ENCODE results near the gene GTPBP1.

The GTPBP1 gene

GRCh38 chr22:38705235-38706100, at the start of gene GTPBP1:
Gene GTPBP1, plus strand, starts transcription at chr22:38705944. Its CDS starts 12 bp downstream, at chr22:38705956.
- DNase-seq (ENCODE audit: low read depth in 2 of 3, low spot score in 1 of 3) = peak; percentile 94 to 99 (median 96)

GRCh38 chr22:38656256-38657044, 49.3 kb upstream of the GTPBP1 start, which contains the start of the genes CBY1 and FAM227A:
Gene CBY1, plus strand, starts transcription at chr22:38656638. Its CDS starts 11,417 bp downstream, at chr22:38668055.
Gene FAM227A, minus strand, starts transcription at chr22:38656392. Its CDS starts 6,224 bp downstream, at chr22:38650168.
- peak; percentile 67 to 84 (median 79) for DNase-seq (ENCODE audit: low read depth in 2 of 3, low spot score in 1 of 3)

DNA sequence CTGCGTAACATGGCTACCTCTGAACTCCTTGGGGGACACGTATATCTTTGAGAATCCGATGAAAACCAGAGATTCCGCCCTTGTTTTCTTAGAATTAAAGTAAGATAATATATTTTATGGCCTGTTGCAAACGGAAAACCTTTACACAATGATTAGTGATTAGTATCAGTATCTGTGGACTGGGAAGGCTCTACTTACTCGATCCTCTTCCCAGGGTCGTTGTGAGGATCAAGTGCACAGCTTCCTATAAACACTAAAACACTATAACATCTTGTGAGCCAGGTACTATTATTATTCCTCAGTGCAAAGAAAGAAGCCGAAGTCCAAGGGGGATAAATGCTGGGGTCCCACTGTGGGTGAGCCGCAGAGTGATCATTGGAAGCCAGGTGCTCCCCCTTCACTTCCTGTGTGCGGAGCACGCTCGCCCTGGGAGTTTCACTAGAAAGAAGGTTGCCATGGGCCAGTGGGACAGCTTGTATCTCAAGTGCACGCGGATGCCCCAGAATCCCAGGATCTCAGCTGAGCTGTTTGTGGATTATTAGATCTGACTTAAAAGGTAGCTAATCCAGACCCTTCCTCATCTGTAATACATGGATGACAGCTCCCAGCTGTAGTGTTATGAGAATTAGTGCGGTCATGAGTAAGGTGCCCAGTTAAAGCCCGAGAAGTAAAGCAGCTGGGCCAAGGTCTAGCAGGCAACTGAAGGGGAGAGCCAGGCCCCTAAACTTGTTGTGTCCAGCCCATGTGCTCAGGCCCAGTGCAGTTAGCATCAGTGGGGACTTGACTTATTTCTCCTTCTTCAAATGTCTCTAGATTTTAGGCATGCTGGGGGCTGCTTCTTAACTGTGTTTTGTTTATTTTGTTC, 48.5 kb upstream of the GTPBP1 start:
- peak in 2 of 3 donors; percentile 25 to 30 for DNase-seq (ENCODE audit: low read depth in 2 of 3, low spot score in 1 of 3)

GRCh38 chr22:38674888-38675287, 30.9 kb upstream of the GTPBP1 start:
- no peak for DNase-seq (ENCODE audit: low read depth in 2 of 3, low spot score in 1 of 3)

GRCh38 chr22:38675833-38676232, 29.9 kb upstream of the GTPBP1 start:
- no peak for DNase-seq (ENCODE audit: low read depth in 2 of 3, low spot score in 1 of 3)

DNA sequence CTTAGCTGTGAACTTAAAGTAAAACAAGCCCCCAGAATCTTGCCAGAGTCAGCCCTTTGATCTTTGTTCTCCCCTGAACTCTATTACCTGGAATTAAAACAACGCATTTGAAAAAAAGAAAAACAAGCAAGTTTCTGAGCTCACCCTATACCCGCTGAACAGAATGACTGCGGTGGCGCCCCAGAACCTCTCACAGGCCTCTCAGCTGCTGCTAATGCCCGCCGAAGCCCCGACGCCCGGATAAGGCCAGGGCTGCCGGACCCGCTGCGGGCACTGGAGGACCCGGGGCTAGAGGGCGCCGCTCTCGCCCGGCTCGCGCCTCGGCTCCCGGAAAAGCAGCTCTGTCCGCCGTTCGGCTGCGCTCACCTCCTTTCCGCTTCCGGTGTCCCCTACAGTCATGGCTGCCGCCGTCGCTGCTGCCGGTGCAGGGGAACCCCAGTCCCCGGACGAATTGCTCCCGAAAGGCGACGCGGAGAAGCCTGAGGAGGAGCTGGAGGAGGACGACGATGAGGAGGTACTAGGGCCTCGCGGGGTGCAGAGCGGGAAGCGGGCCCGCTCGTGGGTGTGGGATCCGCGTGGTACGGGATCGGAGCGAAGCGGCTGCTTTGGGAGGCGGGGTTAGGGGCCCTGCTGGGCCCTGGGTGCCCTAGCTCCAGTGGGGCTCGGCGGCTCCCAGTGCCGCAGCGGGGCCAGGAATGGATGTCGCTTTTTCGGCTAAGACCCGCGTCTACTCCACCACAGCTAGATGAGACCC, 24.0 kb upstream of the GTPBP1 start, which contains the start of gene TOMM22:
TSS of gene TOMM22 (plus strand) at position 376 of the 754 bp plus-strand sequence. CDS start at position 398, 22 bp downstream.
- DNase-seq (ENCODE audit: low read depth in 2 of 3, low spot score in 1 of 3) = peak; percentile 74 to 82 (median 77)

GRCh38 chr22:38684895-38685294, 20.8 kb upstream of the GTPBP1 start:
- no peak for DNase-seq (ENCODE audit: low read depth in 2 of 3, low spot score in 1 of 3)

DNA sequence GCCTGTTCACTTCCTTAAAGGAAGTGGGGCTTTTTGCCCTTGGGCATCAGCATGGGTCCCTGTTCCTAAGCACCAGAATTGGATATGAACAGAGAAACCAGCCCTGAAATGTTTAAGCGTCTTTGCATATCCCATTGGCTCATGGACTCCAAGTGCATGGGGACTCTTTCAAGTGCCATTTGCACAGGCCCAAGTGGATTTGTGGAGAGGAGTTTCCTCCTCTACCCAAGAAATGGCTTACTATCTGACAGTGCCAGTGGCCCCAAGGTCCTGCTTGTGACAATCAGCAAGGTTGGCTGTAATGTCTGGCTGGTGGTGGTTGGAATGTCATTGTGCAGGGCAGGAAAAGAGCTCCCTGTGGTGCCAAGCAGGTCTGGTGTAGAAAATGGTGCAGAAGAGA, 20.0 kb upstream of the GTPBP1 start:
- no peak for DNase-seq (ENCODE audit: low read depth in 2 of 3, low spot score in 1 of 3)

DNA sequence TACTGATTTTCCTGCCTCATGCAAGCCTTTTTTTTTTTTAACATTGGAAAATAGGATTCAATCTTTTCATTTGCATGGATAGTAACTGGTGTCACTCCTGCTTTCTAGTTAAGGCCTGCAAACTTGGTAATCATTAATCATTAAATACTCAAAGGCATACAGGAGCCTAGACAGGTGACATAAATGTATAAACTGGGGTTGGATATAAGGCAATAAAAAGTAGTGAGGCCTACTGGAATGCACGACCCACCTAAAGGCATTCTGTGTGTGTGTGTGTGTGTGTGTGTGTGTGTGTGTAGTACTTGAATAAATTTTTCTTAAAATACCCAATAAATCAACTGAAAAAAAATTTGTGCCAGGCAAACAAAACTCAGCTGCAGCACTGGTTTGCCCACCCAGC, 16.1 kb upstream of the GTPBP1 start:
- no peak for DNase-seq (ENCODE audit: low read depth in 2 of 3, low spot score in 1 of 3)

DNA sequence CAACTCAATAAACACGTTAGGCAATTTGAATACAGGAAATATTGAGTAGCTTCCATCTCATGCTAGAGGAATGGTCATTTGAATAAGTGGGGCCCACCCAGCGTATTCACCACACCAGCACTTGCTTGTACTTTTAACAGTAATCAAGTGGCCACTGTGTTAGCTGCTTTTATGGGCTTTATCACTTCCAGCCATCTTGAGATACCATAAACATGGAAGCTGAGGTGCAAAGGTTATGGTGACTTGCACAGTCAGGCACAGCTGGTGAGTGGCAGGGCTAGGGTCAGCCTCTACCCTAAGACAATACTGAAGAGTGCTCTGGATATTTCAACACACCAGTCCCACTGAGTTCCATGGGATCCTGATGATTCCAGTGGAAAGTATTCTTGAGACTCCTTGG, 11.7 kb upstream of the GTPBP1 start:
- DNase-seq (ENCODE audit: low read depth in 2 of 3, low spot score in 1 of 3) = no peak

- DNase-seq (ENCODE audit: low read depth in 2 of 3, low spot score in 1 of 3) = no peak
Measured at GRCh38 chr22:38694940-38695339, 10.8 kb upstream of the GTPBP1 start.

DNA sequence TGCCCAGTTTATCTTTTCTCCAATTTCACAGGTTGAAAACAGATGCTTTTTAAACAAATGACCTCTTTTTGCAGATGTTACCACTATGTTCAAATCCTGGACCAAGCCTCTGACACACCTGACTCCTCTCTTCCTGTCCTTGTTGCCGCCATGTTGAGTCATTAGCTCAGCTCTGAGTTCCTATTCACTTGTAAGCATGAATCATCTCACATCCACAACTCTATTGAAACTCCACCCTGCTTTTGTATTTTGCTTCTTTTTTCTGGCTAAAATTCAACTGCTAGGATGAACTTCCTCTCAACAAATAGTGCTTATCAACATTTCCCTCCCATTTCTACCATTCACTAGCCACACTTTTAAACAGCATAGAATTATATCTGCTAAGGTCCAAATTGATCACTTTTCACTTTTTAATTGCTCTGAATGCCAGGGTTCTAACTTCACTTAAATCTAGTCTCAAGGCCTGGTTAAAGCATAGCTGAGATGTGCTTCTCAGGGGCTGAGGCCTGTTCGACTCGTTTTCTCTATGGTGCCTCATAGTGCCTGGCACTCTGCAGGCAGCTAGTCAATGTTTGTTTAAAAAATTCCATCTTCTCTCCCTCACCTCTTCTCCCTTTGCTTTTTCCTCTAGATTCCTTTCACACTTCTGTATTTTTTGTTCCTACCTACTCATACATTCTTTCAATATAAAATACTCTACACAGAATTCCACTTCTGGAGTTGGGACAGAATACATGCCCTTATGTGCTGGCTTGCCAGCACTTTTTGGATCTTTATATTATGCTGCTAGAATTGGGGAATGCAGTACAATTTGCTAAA, 8.9 kb upstream of the GTPBP1 start:
- peak in 2 of 3 donors; percentile 22 to 36 for DNase-seq (ENCODE audit: low read depth in 2 of 3, low spot score in 1 of 3)

DNA sequence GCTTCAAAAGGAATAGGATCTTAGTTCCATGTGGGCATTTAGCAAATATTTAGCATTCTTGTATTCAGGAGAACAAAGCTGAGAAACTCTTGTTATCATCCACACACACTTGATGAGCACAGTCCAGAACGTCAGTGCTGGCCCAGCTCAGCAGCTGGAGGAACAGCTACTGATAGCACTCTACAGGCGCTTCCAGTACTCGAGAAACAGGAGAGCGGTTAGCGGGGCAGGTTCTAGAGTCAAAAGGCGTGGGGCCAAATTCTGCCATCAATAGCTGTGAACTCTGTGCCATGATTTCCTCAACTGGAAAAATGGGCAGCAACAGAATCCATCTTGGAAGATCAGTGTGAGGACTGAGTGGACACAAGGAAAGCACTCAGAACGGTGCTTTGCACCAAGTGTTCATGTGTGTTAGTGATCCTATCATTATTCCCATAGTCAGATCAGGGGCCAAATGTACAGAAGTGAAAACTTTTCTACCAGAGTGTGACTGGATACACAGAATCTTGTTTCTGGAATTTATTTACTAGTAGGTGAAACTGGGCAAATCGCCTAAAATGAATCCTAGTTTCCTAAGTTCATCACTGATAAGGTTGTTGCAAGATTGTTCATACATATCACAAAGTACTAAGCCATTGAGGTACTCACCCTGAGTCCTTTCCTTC, 8.2 kb upstream of the GTPBP1 start:
- no peak for DNase-seq (ENCODE audit: low read depth in 2 of 3, low spot score in 1 of 3)

- no peak for DNase-seq (ENCODE audit: low read depth in 2 of 3, low spot score in 1 of 3)
Measured at GRCh38 chr22:38698407-38699094, 7.2 kb upstream of the GTPBP1 start.

GRCh38 chr22:38699143-38699542, 6.6 kb upstream of the GTPBP1 start:
- DNase-seq (ENCODE audit: low read depth in 2 of 3, low spot score in 1 of 3) = no peak

GRCh38 chr22:38699784-38700183, 6.0 kb upstream of the GTPBP1 start:
- no peak for DNase-seq (ENCODE audit: low read depth in 2 of 3, low spot score in 1 of 3)

GRCh38 chr22:38700270-38700788, 5.4 kb upstream of the GTPBP1 start:
- peak in 1 of 3 donors; percentile 43 for DNase-seq (ENCODE audit: low read depth in 2 of 3, low spot score in 1 of 3)
